ENCODE measurements around the gene ZNF697.

DNA sequence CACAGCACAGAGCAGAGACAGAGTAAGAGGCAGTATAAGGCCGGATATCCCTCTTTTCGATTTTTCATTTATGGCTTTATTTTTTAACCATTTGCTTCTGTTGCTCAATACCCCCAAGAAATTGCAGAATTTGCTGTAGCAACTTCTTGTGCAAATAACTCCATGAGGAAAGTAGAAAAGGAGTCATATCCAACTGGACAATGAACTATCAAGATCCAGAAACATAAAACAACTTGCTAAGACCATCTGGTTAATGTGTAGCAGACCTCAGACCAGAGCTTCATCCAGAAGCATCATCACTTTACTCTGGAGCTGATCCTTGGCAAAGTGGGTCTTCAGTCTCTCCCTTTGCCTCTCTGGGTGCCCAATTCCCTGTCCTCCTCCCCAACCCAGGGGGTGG lies 45.9 kb downstream of the ZNF697 start:
- TF ChIP-seq, protein P1, sequence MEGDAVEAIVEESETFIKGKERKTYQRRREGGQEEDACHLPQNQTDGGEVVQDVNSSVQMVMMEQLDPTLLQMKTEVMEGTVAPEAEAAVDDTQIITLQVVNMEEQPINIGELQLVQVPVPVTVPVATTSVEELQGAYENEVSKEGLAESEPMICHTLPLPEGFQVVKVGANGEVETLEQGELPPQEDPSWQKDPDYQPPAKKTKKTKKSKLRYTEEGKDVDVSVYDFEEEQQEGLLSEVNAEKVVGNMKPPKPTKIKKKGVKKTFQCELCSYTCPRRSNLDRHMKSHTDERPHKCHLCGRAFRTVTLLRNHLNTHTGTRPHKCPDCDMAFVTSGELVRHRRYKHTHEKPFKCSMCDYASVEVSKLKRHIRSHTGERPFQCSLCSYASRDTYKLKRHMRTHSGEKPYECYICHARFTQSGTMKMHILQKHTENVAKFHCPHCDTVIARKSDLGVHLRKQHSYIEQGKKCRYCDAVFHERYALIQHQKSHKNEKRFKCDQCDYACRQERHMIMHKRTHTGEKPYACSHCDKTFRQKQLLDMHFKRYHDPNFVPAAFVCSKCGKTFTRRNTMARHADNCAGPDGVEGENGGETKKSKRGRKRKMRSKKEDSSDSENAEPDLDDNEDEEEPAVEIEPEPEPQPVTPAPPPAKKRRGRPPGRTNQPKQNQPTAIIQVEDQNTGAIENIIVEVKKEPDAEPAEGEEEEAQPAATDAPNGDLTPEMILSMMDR (IDR thresholded peaks at IDR 0.05): no peak
- TF ChIP-seq EZH2 (IDR thresholded peaks at IDR 0.05; ENCODE audit: borderline replicate concordance, insufficient read depth, low read depth, low read length, poor library complexity, severe bottlenecking): no peak

All from B cell (primary cell).